ENCODE data around the gene NAALADL2. TPM values are rescaled to one million over a fixed set of nuclear protein-coding genes. Genes with fewer than 3 reads are reported as not detected.
"Not testable (repeated sequence)": the region's sequence is repeated elsewhere in the genome, so short reads cannot be mapped to it uniquely, and the experiment has no call there.

NAALADL2 gene
- total RNA-seq, 1 donor from 2014 or later, result 10.4 TPM

DNA sequence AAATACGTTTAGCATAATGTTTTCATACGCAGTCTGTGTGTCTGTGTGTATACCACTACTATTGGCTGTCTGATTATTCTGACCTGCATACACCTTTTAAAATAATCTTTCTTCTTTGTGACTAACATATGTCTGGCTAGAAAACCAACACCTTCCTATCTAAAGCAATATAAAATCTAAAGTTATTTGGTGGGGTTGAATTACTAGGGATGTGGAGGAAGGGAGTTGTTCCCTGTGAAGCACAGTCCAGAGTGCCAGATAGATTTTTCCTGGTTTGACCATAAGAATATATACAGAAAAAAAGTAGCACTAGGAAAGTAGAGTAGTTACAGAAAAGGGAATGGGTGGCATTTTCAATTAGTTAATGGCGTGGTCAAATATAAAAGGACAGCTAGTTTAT is 918.8 kb downstream of the NAALADL2 start:
- Mint-ChIP-seq H3K36me3 (ENCODE audit: insufficient read depth) (peaks cover 8% of the 10 kb centered on the region), H3K9me3 (ENCODE audit: low read depth) (peaks cover 11% of the 10 kb centered on the region), H3K27ac (no peak overlapping the region), H3K27me3 (no peaks in the 10 kb centered on the region), H3K4me1 (ENCODE audit: low read depth) (peaks cover 33% of the 10 kb centered on the region), H3K4me3 (ENCODE audit: low read depth) (no peak overlapping the region)
- TF ChIP-seq CTCF (IDR thresholded peaks at IDR 0.05; ENCODE audit: unreplicated experiment), result no peak
- DNase-seq (ENCODE audit: low spot score, unreplicated experiment), result no peak

DNA sequence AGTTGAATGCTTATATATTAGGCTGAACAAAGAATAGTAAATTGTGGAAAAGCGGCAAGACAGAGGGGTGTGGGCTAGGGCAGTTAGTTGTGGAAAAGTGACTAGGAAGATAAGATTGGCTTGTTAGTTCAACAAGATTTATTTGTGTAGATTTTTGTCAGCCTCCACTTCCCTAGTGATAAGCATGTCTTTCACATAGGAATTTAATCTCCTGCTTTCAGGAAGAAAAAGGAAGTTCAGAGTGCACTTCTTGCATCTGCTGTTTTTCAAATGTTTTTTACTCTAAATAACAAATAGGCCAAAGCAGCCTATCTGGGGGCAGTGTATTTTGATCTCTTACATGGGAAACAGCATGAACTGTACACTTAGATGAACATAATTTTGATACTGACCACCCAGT is 919.9 kb downstream of the NAALADL2 start:
- H3K9me3 Mint-ChIP-seq (ENCODE audit: low read depth), result peaks cover 11% of the 10 kb centered on the region
- no peak for DNase-seq (ENCODE audit: low spot score, unreplicated experiment)
- peaks cover 8% of the 10 kb centered on the region for H3K36me3 Mint-ChIP-seq (ENCODE audit: insufficient read depth)
- TF ChIP-seq CTCF (IDR thresholded peaks at IDR 0.05; ENCODE audit: unreplicated experiment), result no peak
- H3K27ac Mint-ChIP-seq, result peak overlapping the region; percentile 77
- no peaks in the 10 kb centered on the region for H3K27me3 Mint-ChIP-seq
- peaks cover 33% of the 10 kb centered on the region for H3K4me1 Mint-ChIP-seq (ENCODE audit: low read depth)
- H3K4me3 Mint-ChIP-seq (ENCODE audit: low read depth), result peak overlapping the region; percentile 19

- not testable (repeated sequence) for H3K4me1 Mint-ChIP-seq (ENCODE audit: low read depth); H3K27me3 Mint-ChIP-seq; H3K36me3 Mint-ChIP-seq (ENCODE audit: insufficient read depth); DNase-seq (ENCODE audit: low spot score, unreplicated experiment); H3K4me3 Mint-ChIP-seq (ENCODE audit: low read depth); H3K27ac Mint-ChIP-seq; H3K9me3 Mint-ChIP-seq (ENCODE audit: low read depth)
Measured at GRCh38 chr3:175787109-175787508, 928.0 kb downstream of the NAALADL2 start.

GRCh38 chr3:175792245-175792644 is 933.1 kb downstream of the NAALADL2 start:
- H3K4me3 Mint-ChIP-seq (ENCODE audit: low read depth), result no peak overlapping the region
- no peak for DNase-seq (ENCODE audit: low spot score, unreplicated experiment)
- peaks cover 4% of the 10 kb centered on the region for H3K36me3 Mint-ChIP-seq (ENCODE audit: insufficient read depth)
- peaks cover 6% of the 10 kb centered on the region for H3K4me1 Mint-ChIP-seq (ENCODE audit: low read depth)
- H3K9me3 Mint-ChIP-seq (ENCODE audit: low read depth), result peaks cover 7% of the 10 kb centered on the region
- no peak for TF ChIP-seq CTCF (IDR thresholded peaks at IDR 0.05; ENCODE audit: unreplicated experiment)
- no peaks in the 10 kb centered on the region for H3K27me3 Mint-ChIP-seq
- H3K27ac Mint-ChIP-seq, result no peak overlapping the region

DNA sequence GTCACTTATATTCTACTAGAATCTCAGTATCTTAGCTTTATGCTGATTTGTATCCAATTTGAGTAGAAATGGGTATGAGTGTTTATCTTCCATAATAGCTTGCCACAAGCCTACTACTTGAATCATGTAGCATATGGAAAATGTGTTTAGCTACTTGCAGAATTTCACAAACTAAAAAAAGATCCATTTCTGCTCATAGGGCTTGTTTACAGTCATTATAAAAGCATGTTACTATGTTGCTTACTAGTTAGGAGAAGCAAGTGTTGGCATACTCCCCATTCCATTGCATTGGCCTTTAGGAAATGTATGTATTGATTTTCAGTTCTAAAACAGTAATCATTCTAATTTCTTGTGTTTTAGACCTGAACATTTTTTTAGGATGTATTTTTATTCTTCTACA is 939.2 kb downstream of the NAALADL2 start:
- no peaks in the 10 kb centered on the region for H3K4me1 Mint-ChIP-seq (ENCODE audit: low read depth)
- no peak overlapping the region for H3K27ac Mint-ChIP-seq
- H3K9me3 Mint-ChIP-seq (ENCODE audit: low read depth), result peaks cover 4% of the 10 kb centered on the region

More for the DNA sequence above, 939.2 kb downstream of the NAALADL2 start:
- no peak overlapping the region for H3K4me3 Mint-ChIP-seq (ENCODE audit: low read depth)
- DNase-seq (ENCODE audit: low spot score, unreplicated experiment), result no peak
- peaks cover 3% of the 10 kb centered on the region for H3K36me3 Mint-ChIP-seq (ENCODE audit: insufficient read depth)
- no peaks in the 10 kb centered on the region for H3K27me3 Mint-ChIP-seq
- TF ChIP-seq CTCF (IDR thresholded peaks at IDR 0.05; ENCODE audit: unreplicated experiment), result no peak
